Measurements from ENCODE around the gene ANKRD11. TPM values are rescaled to one million over a fixed set of nuclear protein-coding genes. Genes with fewer than 3 reads are reported as not detected.
"Not testable (repeated sequence)": the region's sequence is repeated elsewhere in the genome, so short reads cannot be mapped to it uniquely, and the experiment has no call there.

The ANKRD11 gene
- total RNA-seq, 1 experiment from 2014 or later = 266 TPM

DNA sequence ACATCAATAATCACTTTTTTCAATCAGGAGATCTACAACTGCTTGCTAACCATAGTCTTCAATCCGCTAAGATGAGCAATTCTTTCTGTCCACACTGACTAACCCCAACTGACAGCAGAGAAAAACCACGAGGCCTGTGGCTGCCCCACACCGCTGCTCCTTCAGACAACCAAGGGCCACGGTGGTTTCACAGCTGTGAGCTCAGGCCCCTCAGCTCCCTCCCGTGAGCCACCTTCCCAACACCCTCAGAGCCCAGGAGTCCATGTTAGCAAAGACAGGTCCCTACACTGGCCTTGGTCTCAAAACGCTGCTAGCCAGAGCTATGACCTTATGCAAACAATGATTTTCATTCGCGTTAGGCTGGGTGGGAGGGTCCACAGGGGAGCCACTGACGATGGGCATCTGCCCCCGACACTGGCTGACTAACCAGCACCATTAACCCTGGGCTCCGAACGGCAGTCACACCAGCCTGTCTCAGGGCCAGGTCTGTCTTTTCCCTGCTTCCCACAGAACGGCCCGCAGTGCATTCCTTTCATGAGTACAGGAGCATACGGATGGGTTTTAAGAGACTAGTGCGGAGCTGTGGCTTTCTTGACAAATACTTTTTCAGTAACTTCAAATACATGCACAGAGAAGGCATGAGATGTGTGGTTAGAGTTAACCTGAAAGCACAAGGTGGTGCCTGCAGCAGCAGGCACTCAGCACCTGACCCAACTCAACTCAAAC lies 67.3 kb downstream of the ANKRD11 start (continued):
- TF ChIP-seq, protein P1, sequence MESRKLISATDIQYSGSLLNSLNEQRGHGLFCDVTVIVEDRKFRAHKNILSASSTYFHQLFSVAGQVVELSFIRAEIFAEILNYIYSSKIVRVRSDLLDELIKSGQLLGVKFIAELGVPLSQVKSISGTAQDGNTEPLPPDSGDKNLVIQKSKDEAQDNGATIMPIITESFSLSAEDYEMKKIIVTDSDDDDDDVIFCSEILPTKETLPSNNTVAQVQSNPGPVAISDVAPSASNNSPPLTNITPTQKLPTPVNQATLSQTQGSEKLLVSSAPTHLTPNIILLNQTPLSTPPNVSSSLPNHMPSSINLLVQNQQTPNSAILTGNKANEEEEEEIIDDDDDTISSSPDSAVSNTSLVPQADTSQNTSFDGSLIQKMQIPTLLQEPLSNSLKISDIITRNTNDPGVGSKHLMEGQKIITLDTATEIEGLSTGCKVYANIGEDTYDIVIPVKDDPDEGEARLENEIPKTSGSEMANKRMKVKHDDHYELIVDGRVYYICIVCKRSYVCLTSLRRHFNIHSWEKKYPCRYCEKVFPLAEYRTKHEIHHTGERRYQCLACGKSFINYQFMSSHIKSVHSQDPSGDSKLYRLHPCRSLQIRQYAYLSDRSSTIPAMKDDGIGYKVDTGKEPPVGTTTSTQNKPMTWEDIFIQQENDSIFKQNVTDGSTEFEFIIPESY (IDR thresholded peaks at IDR 0.05; ENCODE audit: extremely low read depth, insufficient replicate concordance, low read length) = no peak
- TF ChIP-seq ZNF274 (IDR thresholded peaks at IDR 0.05; ENCODE audit: low read depth, low read length) = no peak
- TF ChIP-seq POLR2A (IDR thresholded peaks at IDR 0.05; ENCODE audit: borderline replicate concordance, extremely low read depth, insufficient read depth, insufficient read length) = no peak
- no peak for TF ChIP-seq SRF (IDR thresholded peaks at IDR 0.05; ENCODE audit: low read depth)
- TF ChIP-seq, protein P2, sequence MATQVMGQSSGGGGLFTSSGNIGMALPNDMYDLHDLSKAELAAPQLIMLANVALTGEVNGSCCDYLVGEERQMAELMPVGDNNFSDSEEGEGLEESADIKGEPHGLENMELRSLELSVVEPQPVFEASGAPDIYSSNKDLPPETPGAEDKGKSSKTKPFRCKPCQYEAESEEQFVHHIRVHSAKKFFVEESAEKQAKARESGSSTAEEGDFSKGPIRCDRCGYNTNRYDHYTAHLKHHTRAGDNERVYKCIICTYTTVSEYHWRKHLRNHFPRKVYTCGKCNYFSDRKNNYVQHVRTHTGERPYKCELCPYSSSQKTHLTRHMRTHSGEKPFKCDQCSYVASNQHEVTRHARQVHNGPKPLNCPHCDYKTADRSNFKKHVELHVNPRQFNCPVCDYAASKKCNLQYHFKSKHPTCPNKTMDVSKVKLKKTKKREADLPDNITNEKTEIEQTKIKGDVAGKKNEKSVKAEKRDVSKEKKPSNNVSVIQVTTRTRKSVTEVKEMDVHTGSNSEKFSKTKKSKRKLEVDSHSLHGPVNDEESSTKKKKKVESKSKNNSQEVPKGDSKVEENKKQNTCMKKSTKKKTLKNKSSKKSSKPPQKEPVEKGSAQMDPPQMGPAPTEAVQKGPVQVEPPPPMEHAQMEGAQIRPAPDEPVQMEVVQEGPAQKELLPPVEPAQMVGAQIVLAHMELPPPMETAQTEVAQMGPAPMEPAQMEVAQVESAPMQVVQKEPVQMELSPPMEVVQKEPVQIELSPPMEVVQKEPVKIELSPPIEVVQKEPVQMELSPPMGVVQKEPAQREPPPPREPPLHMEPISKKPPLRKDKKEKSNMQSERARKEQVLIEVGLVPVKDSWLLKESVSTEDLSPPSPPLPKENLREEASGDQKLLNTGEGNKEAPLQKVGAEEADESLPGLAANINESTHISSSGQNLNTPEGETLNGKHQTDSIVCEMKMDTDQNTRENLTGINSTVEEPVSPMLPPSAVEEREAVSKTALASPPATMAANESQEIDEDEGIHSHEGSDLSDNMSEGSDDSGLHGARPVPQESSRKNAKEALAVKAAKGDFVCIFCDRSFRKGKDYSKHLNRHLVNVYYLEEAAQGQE (IDR thresholded peaks at IDR 0.05; ENCODE audit: low read depth) = no peak
- TF ChIP-seq FOSL1 (IDR thresholded peaks at IDR 0.05; ENCODE audit: low read depth) = no peak

DNA sequence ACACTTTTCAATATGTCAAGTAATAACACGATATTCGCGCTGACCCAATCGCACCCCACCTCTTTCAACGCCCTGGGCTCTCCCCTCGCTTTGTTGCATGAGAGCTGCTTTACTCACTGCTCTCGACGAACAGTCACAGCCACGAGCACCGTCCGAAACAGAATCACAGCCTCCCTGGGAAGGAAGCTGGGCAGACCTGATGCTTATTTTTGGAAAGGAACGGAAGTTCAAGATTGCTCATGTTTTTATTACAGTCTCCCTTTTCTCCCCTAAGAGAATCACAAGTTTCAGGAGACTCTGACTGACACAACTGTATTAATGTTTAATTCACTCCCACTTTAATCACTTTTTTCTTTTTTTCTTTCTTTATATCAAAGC lies 67.8 kb downstream of the ANKRD11 start:
- peaks cover 8 to 9% of the 10 kb centered on the region in 2 experiments; a peak in 2 of 4 replicates for H3K36me3 ChIP-seq (ENCODE audit: control insufficient read depth in 1 of 2, insufficient read depth in 2 of 2, low read length in 2 of 2)
- intact Hi-C loops (cut with micrococcal nuclease) = no loop called here
- no peak overlapping the region for H3K4me2 ChIP-seq (ENCODE audit: low read length)
- H3K9me3 ChIP-seq (ENCODE audit: control insufficient read depth in 1 of 2, insufficient read depth in 1 of 2, low read depth in 1 of 2, low read length in 2 of 2) = no peaks in the 10 kb centered on the region
- POLR2A ChIA-PET = no interaction called here
- H3K4me1 ChIP-seq (ENCODE audit: control insufficient read depth in 1 of 2, insufficient read depth in 2 of 2, low read length in 2 of 2) = no peaks in the 10 kb centered on the region
- H3K79me2 ChIP-seq (ENCODE audit: insufficient read depth, low read length) = peaks cover 99% of the 10 kb centered on the region
- H3K27me3 ChIP-seq (ENCODE audit: insufficient read depth, low read length) = no peaks in the 10 kb centered on the region
- no peak for ATAC-seq
- no peak overlapping the region for H3K9ac ChIP-seq (ENCODE audit: low read length)
- no TSS peak for BruUV-seq (replicated peaks)
- H4K20me1 ChIP-seq (ENCODE audit: insufficient read depth) = peaks cover 66% of the 10 kb centered on the region
- RAD21 ChIA-PET (ENCODE audit: low non-redundant PET in 1 of 2, low total read pairs in 2 of 2, uncharacterized antibody in 2 of 2, unreplicated experiment in 2 of 2) = no interaction called here
- TF ChIP-seq ELF1 (IDR thresholded peaks at IDR 0.05; ENCODE audit: borderline replicate concordance, low read depth) (no peak), CEBPB (IDR thresholded peaks at IDR 0.05; ENCODE audit: low read depth) (no peak), EGR1 (IDR thresholded peaks at IDR 0.05; ENCODE audit: low read depth) (no peak)
- H3K27ac ChIP-seq (ENCODE audit: low read depth, low read length) = no peak overlapping the region
- no peak overlapping the region for H3K4me3 ChIP-seq (replicated peaks in 1 of 2; ENCODE audit: low read depth in 1 of 2, low read length in 2 of 2)
- no peaks in the 10 kb centered on the region for H3K9me2 ChIP-seq (ENCODE audit: insufficient read depth)
- DNase-seq (ENCODE audit: low read depth, low spot score) = no peak
- CTCF ChIA-PET = no interaction called here
- H2AFZ ChIP-seq (ENCODE audit: low read depth, low read length, poor library complexity, severe bottlenecking) = no peak overlapping the region

DNA sequence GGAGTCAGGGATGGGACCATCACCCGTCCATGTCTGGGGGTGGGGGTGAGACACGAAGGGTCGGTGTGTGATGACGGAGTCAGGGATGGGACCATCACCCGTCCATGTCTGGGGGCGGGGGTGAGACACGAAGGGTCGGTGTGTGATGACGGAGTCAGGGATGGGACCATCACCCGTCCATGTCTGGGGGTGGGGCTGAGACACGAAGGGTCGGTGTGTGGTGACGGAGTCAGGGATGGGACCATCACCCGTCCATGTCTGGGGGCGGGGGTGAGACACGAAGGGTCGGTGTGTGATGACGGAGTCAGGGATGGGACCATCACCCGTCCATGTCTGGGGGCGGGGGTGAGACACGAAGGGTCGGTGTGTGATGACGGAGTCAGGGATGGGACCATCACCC lies 69.1 kb downstream of the ANKRD11 start:
- CTCF ChIA-PET; H3K36me3 ChIP-seq (ENCODE audit: control insufficient read depth in 1 of 2, insufficient read depth in 2 of 2, low read length in 2 of 2): not testable (repeated sequence)

More for the DNA sequence above, 69.1 kb downstream of the ANKRD11 start:
- H3K4me1 ChIP-seq (ENCODE audit: control insufficient read depth in 1 of 2, insufficient read depth in 2 of 2, low read length in 2 of 2); RAD21 ChIA-PET (ENCODE audit: low non-redundant PET in 1 of 2, low total read pairs in 2 of 2, uncharacterized antibody in 2 of 2, unreplicated experiment in 2 of 2); H3K4me2 ChIP-seq (ENCODE audit: low read length); DNase-seq (ENCODE audit: low read depth, low spot score); intact Hi-C loops (cut with micrococcal nuclease); H3K9me3 ChIP-seq (ENCODE audit: control insufficient read depth in 1 of 2, insufficient read depth in 1 of 2, low read depth in 1 of 2, low read length in 2 of 2); ATAC-seq; H3K4me3 ChIP-seq (replicated peaks in 1 of 2; ENCODE audit: low read depth in 1 of 2, low read length in 2 of 2); POLR2A ChIA-PET; H3K9me2 ChIP-seq (ENCODE audit: insufficient read depth); H3K27me3 ChIP-seq (ENCODE audit: insufficient read depth, low read length); H3K27ac ChIP-seq (ENCODE audit: low read depth, low read length); H3K9ac ChIP-seq (ENCODE audit: low read length); H2AFZ ChIP-seq (ENCODE audit: low read depth, low read length, poor library complexity, severe bottlenecking); BruUV-seq (replicated peaks): not testable (repeated sequence)
- H3K79me2 ChIP-seq (ENCODE audit: insufficient read depth, low read length) = peaks cover 99% of the 10 kb centered on the region
- peaks cover 64% of the 10 kb centered on the region for H4K20me1 ChIP-seq (ENCODE audit: insufficient read depth)

Measured in HCT116 (cell line).